Type B pancreatic cell (in vitro differentiated cells): ENCODE results near the gene SOS1. TPM values are rescaled to one million over a fixed set of nuclear protein-coding genes. Genes with fewer than 3 reads are reported as not detected.
"Not testable (repeated sequence)": the region's sequence is repeated elsewhere in the genome, so short reads cannot be mapped to it uniquely, and the experiment has no call there.

Experiments used
- DNase-seq: peaks from one replicate; pipeline ENCODE4 v3.0.0; 2021; ENCODE audit warnings: mixed read lengths; ENCODE audit not compliant: unreplicated experiment; ENCODE audit errors: extremely low spot score
- H3K27ac Mint-ChIP-seq: 2 replicates; pipeline ENCODE4 v1.8.0; 2021; ENCODE audit warnings: mild to moderate bottlenecking, mixed read lengths
- H3K27me3 Mint-ChIP-seq: 2 replicates; pipeline ENCODE4 v1.8.0; 2021; ENCODE audit warnings: mixed read lengths
- H3K36me3 Mint-ChIP-seq: 2 replicates; pipeline ENCODE4 v1.8.0; 2021; ENCODE audit warnings: mixed read lengths
- H3K4me1 Mint-ChIP-seq: one replicate; pipeline ENCODE4 v1.8.0; 2021; ENCODE audit warnings: mixed read lengths; ENCODE audit not compliant: unreplicated experiment
- H3K4me3 Mint-ChIP-seq: 2 replicates; pipeline ENCODE4 v1.8.0; 2021; ENCODE audit warnings: mild to moderate bottlenecking, mixed read lengths
- H3K9me3 Mint-ChIP-seq: 2 replicates; pipeline ENCODE4 v1.8.0; 2021; ENCODE audit warnings: mixed read lengths
- CTCF ChIP-seq: fragments of 200-600 bp; sonication (generic); conservative IDR thresholded peaks from 2 replicates; pipeline ENCODE4 v1.5.0; 2021; ENCODE audit warnings: antibody characterized with exemption, mild to moderate bottlenecking
- total RNA-seq: library from RNA; stranded (reverse); gene quantifications from 2 replicates; pipeline ENCODE4 v1.2.1, GENCODE V29; 2021; ENCODE audit warnings: low replicate concordance

SOS1 gene
- total RNA-seq, 1 donor from 2014 or later = 54.2 TPM

GRCh38 chr2:39138837-39139211 lies 18.0 kb upstream of the SOS1 start:
- H3K36me3 Mint-ChIP-seq = no peaks in the 10 kb centered on the region
- peaks cover 13% of the 10 kb centered on the region for H3K4me1 Mint-ChIP-seq
- H3K4me3 Mint-ChIP-seq = no peak overlapping the region
- TF ChIP-seq CTCF = no peak
- H3K9me3 Mint-ChIP-seq = no peaks in the 10 kb centered on the region
- H3K27me3 Mint-ChIP-seq = no peaks in the 10 kb centered on the region
- DNase-seq = no peak
- H3K27ac Mint-ChIP-seq = no peak overlapping the region

GRCh38 chr2:39138187-39138836 lies 17.5 kb upstream of the SOS1 start:
- not testable (repeated sequence) for H3K9me3 Mint-ChIP-seq, H3K4me3 Mint-ChIP-seq, H3K36me3 Mint-ChIP-seq, H3K27me3 Mint-ChIP-seq, H3K27ac Mint-ChIP-seq, DNase-seq
- peaks cover 13% of the 10 kb centered on the region for H3K4me1 Mint-ChIP-seq

- H3K4me1 Mint-ChIP-seq = peaks cover 12% of the 10 kb centered on the region
- H3K27ac Mint-ChIP-seq = no peak overlapping the region
Measured at GRCh38 chr2:39136799-39137198, 15.9 kb upstream of the SOS1 start.

GRCh38 chr2:39135690-39136259 lies 14.9 kb upstream of the SOS1 start:
- no peak for DNase-seq
- Mint-ChIP-seq H3K27ac (no peak overlapping the region), H3K36me3 (no peaks in the 10 kb centered on the region), H3K4me1 (peaks cover 8% of the 10 kb centered on the region), H3K4me3 (no peak overlapping the region), H3K9me3 (no peaks in the 10 kb centered on the region), H3K27me3 (no peaks in the 10 kb centered on the region)
- no peak for TF ChIP-seq CTCF

More at GRCh38 chr2:39136799-39137198, 15.9 kb upstream of the SOS1 start:
- DNase-seq = no peak
- Mint-ChIP-seq H3K9me3 (no peaks in the 10 kb centered on the region), H3K4me3 (no peak overlapping the region), H3K27me3 (no peaks in the 10 kb centered on the region), H3K36me3 (no peaks in the 10 kb centered on the region)
- TF ChIP-seq CTCF = no peak

- H3K9me3 Mint-ChIP-seq = no peaks in the 10 kb centered on the region
Measured at GRCh38 chr2:39133215-39133851, 12.5 kb upstream of the SOS1 start.

More at GRCh38 chr2:39133215-39133851, 12.5 kb upstream of the SOS1 start:
- Mint-ChIP-seq H3K4me1 (peaks cover 3% of the 10 kb centered on the region), H3K27ac (no peak overlapping the region), H3K27me3 (no peaks in the 10 kb centered on the region), H3K4me3 (no peak overlapping the region), H3K36me3 (no peaks in the 10 kb centered on the region)
- no peak for DNase-seq
- no peak for TF ChIP-seq CTCF
